GM12892 (cell line): ENCODE measurements around the gene YY2.

Source experiments
- POLR2A ChIP-seq: IDR thresholded peaks from 2 replicates; pipeline ENCODE4 v1.6.1; 2011; ENCODE audit warnings: low read depth, low read length, control low read depth
- POLR2AphosphoS5 ChIP-seq: IDR thresholded peaks from 2 replicates; pipeline ENCODE4 v1.6.1; 2011; ENCODE audit warnings: low read depth, low read length, control low read depth

- TF ChIP-seq POLR2A (no peak), POLR2AphosphoS5 (no peak)
Observed at GRCh38 chrX:21806691-21807090, 49.1 kb upstream of the YY2 start.
